ENCODE measurements around the gene TPGS1. TPM values are rescaled to one million over a fixed set of nuclear protein-coding genes. Genes with fewer than 3 reads are reported as not detected.

Gene TPGS1, protein sequence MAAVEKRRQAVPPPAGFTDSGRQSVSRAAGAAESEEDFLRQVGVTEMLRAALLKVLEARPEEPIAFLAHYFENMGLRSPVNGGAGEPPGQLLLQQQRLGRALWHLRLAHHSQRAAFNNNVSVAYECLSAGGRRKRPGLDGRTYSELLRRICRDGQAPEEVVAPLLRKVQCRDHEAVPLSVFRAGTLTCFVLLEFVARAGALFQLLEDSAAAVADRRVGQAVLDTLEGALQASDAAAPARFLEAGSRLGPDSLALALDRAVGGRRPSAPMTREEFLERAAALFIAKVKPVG
- 10 to 100 TPM; 31.0 to 31.7 TPM for total RNA-seq

GRCh38 chr19:507286-508203 is at the start of gene TPGS1:
Gene TPGS1, plus strand, starts transcription at chr19:507497. Its CDS starts 10 bp downstream, at chr19:507507.

GRCh38 chr19:460877-461720 is 46.2 kb upstream of the TPGS1 start, which contains the start of gene SHC2:
Gene SHC2, minus strand, starts transcription at chr19:461033. Its CDS starts 37 bp downstream, at chr19:460996.

DNA sequence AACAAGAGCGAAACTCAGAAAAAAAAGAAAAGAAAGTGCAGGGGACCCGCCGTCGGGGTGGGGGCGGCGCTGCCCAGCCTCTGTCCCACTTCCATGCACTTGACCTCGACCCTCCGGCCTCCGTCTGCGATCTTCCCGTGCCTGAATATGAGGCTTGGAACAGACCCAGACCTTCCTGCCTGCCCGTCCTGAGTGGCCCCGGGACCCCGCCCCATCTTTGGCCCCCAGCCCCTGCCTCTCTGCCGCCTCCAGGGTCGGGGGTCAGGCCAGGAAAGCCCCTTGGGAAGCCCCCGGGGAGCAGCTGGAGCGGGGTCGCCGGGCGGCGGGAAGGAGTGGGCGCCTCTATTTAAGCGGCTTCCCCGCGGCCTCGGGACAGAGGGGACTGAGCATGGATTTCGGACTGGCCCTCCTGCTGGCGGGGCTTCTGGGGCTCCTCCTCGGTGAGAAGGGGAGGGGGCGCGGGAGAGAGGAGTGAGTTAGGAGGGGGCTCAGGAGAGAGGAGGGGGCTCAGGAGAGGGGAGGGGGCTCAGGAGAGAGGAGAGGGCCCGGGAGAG is 11.1 kb upstream of the TPGS1 start, which contains the start of gene MADCAM1:
MADCAM1 (plus strand) TSS at position 375 of the 554 bp plus-strand sequence; CDS start at position 389, 14 bp downstream.

DNA sequence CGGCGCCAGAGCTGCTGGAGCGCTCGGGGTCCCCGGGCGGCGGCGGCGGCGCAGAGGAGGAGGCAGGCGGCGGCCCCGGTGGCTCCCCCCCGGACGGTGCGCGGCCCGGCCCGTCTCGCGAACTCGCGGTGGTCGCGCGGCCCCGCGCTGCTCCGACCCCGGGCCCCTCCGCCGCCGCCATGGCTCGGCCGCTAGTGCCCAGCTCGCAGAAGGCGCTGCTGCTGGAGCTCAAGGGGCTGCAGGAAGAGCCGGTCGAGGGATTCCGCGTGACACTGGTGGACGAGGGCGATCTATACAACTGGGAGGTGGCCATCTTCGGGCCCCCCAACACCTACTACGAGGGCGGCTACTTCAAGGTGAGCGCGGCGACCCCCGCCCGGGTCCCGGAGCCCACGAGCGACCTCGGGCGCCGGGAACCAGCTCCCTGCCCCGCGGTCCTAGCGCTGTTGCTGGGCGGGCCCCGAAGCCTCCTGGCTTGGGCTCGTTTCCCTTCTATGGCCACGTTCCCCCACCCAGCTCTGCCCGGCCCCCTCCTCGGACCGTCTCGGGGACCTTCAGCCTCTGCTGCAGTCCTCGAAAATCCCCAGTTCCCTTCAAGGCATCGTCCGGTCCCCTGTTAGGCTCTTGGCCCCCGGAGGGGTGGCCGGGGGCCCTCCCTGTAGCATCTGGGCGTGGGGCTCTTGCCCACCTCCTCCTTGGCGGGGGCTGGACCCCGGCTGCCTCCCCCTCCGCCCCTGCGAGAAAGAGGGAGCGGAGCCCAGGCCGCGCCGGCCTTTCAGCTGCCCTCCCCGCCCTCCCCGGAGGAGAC is 24.7 kb downstream of the TPGS1 start, which contains the start of gene CDC34:
CDC34 (plus strand) TSS at position 8 of the 808 bp plus-strand sequence; CDS start at position 180, 172 bp downstream.

DNA sequence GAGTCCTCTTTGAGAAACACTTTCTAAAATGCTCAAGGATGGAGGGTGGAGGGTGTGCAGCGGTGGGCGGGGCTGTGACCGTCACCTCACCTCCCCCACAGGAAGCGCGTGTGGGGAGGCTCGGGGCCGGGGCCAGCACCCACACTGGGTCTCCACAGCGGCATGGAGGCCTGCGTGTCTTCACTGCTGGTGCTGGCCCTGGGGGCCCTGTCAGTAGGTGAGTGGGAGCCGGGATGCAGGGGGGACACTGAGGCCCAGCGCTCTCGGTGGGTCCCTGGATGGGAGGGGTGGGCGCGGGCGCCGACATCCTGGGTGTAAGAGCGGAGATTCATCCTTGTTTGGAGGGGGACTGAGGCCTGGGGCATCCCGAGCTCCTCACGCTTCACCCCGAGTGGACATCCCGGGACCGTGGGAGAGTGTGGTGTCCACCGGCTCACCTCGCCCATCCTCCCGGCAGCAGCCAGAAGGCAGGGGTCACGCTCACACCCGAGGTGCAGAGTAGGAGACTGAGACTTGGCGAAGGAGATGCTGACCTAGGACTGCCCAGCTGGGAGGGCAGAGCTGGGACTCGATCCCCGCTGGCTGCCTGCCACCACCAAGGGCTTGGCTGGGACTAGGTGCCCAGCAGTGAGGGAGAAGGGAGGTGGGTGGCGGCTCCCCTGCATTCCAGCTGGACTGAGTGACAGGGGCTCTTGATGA is 36.8 kb downstream of the TPGS1 start, which contains the start of gene GZMM:
GZMM (plus strand) TSS at position 144 of the 699 bp plus-strand sequence; CDS start at position 163, 19 bp downstream.

Other genes with a start within 250 kb of the TPGS1 start
- gene PLPP2, start 216.1 kb upstream of the TPGS1 start, total RNA-seq, result 1 to 10 TPM; 1.4 to 4.7 TPM
- 1 to 10 TPM; 7.2 to 8.0 TPM for gene MIER2, start 162.7 kb upstream of the TPGS1 start, total RNA-seq
- gene C2CD4C, start 98.3 kb upstream of the TPGS1 start, total RNA-seq, result not detected
- gene SHC2, start 46.5 kb upstream of the TPGS1 start, total RNA-seq, result 1 to 10 TPM in 1 of 2 donors, not detected in 1; 1.0 TPM
- under 1 TPM; under 0.01 to 0.33 TPM for gene MADCAM1, start 11.0 kb upstream of the TPGS1 start, total RNA-seq
- gene CDC34, start 24.3 kb downstream of the TPGS1 start, total RNA-seq, result 10 to 100 TPM; 34.4 to 60.3 TPM
- gene GZMM, start 36.6 kb downstream of the TPGS1 start, total RNA-seq, result not detected
- gene BSG, start 65.1 kb downstream of the TPGS1 start, total RNA-seq, result 100 to 1,000 TPM; 294 to 345 TPM
- under 1 TPM; 0.67 to 0.69 TPM for gene HCN2, start 82.4 kb downstream of the TPGS1 start, total RNA-seq
- 10 to 100 TPM; 23.4 to 38.0 TPM for gene POLRMT, start 126.0 kb downstream of the TPGS1 start, total RNA-seq
- not detected for gene FGF22, start 132.4 kb downstream of the TPGS1 start, total RNA-seq
- gene RNF126, start 155.7 kb downstream of the TPGS1 start, total RNA-seq, result 10 to 100 TPM; 53.3 to 78.6 TPM
- gene FSTL3, start 168.9 kb downstream of the TPGS1 start, total RNA-seq, result 10 to 100 TPM; 18.6 to 54.0 TPM
- not detected for gene PRSS57, start 188.0 kb downstream of the TPGS1 start, total RNA-seq
- 10 to 100 TPM in 1 of 2 donors, 1 to 10 TPM in 1; 6.0 to 10.3 TPM for gene PALM, start 201.4 kb downstream of the TPGS1 start, total RNA-seq
- gene MISP, start 243.6 kb downstream of the TPGS1 start, total RNA-seq, result not detected

Measured in melanocyte of skin (primary cell).